ENCODE measurements around the gene STARD3. TPM values are rescaled to one million over a fixed set of nuclear protein-coding genes. Genes with fewer than 3 reads are reported as not detected.

The STARD3 gene
- total and polyA plus RNA-seq, 2 of the 13 experiments (the other 11 are each of a cell fraction or from before 2014, with no cell fraction given), result 34.6 to 100 TPM

DNA sequence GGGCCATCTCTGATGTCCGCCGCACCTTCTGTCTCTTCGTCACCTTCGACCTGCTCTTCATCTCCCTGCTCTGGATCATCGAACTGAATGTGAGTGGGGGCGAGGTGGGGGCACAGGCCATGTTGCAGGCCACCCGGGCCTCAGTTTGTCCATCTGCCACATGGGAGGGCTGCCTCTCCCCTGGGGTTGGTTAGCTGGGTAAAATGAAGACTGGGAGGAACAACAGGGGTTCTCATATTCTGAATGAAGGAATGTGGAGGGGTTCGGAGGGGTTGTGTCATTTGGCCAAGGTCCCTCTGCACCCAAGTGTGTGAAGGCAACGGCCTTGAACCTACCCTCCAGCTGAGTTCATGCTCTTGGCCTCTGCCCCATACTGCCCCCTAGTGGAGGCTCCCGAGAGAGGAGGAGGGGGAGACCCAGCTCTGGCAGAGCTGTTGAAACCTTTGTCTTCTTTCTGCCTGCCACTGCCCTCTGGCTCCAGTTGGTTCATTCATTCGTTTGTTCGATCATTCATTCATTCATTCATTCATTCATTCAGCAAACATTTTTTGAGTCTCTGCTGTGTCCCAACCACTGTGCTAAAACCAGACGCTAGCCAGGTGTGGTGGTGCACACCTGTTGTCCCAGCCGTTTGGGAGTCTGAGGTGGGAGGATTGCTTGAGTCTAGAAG lies 16.9 kb downstream of the STARD3 start (continued):
- TF ChIP-seq, protein P1, sequence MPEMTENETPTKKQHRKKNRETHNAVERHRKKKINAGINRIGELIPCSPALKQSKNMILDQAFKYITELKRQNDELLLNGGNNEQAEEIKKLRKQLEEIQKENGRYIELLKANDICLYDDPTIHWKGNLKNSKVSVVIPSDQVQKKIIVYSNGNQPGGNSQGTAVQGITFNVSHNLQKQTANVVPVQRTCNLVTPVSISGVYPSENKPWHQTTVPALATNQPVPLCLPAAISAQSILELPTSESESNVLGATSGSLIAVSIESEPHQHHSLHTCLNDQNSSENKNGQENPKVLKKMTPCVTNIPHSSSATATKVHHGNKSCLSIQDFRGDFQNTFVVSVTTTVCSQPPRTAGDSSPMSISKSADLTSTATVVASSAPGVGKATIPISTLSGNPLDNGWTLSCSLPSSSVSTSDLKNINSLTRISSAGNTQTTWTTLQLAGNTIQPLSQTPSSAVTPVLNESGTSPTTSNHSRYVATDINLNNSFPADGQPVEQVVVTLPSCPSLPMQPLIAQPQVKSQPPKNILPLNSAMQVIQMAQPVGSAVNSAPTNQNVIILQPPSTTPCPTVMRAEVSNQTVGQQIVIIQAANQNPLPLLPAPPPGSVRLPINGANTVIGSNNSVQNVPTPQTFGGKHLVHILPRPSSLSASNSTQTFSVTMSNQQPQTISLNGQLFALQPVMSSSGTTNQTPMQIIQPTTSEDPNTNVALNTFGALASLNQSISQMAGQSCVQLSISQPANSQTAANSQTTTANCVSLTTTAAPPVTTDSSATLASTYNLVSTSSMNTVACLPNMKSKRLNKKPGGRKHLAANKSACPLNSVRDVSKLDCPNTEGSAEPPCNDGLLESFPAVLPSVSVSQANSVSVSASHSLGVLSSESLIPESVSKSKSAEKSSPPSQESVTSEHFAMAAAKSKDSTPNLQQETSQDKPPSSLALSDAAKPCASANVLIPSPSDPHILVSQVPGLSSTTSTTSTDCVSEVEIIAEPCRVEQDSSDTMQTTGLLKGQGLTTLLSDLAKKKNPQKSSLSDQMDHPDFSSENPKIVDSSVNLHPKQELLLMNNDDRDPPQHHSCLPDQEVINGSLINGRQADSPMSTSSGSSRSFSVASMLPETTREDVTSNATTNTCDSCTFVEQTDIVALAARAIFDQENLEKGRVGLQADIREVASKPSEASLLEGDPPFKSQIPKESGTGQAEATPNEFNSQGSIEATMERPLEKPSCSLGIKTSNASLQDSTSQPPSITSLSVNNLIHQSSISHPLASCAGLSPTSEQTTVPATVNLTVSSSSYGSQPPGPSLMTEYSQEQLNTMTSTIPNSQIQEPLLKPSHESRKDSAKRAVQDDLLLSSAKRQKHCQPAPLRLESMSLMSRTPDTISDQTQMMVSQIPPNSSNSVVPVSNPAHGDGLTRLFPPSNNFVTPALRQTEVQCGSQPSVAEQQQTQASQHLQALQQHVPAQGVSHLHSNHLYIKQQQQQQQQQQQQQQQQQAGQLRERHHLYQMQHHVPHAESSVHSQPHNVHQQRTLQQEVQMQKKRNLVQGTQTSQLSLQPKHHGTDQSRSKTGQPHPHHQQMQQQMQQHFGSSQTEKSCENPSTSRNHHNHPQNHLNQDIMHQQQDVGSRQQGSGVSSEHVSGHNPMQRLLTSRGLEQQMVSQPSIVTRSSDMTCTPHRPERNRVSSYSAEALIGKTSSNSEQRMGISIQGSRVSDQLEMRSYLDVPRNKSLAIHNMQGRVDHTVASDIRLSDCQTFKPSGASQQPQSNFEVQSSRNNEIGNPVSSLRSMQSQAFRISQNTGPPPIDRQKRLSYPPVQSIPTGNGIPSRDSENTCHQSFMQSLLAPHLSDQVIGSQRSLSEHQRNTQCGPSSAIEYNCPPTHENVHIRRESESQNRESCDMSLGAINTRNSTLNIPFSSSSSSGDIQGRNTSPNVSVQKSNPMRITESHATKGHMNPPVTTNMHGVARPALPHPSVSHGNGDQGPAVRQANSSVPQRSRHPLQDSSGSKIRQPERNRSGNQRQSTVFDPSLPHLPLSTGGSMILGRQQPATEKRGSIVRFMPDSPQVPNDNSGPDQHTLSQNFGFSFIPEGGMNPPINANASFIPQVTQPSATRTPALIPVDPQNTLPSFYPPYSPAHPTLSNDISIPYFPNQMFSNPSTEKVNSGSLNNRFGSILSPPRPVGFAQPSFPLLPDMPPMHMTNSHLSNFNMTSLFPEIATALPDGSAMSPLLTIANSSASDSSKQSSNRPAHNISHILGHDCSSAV (CRISPR knock-in tag; IDR thresholded peaks at IDR 0.05; ENCODE audit: borderline replicate concordance), result no peak
- TF ChIP-seq ADNP (CRISPR knock-in tag; IDR thresholded peaks at IDR 0.05) (peak; percentile 61; the same call in 1 of the 2 replicates), STAG1 (CRISPR knock-in tag; IDR thresholded peaks at IDR 0.05) (peak; percentile 59), HNRNPUL1 (IDR thresholded peaks at IDR 0.05; ENCODE audit: low read depth, low read length) (no peak), SMAD1 (CRISPR knock-in tag; IDR thresholded peaks at IDR 0.05; ENCODE audit: borderline replicate concordance, low read depth) (peak; percentile 40; the same call in 1 of the 2 replicates)
- TF ChIP-seq, protein P2, sequence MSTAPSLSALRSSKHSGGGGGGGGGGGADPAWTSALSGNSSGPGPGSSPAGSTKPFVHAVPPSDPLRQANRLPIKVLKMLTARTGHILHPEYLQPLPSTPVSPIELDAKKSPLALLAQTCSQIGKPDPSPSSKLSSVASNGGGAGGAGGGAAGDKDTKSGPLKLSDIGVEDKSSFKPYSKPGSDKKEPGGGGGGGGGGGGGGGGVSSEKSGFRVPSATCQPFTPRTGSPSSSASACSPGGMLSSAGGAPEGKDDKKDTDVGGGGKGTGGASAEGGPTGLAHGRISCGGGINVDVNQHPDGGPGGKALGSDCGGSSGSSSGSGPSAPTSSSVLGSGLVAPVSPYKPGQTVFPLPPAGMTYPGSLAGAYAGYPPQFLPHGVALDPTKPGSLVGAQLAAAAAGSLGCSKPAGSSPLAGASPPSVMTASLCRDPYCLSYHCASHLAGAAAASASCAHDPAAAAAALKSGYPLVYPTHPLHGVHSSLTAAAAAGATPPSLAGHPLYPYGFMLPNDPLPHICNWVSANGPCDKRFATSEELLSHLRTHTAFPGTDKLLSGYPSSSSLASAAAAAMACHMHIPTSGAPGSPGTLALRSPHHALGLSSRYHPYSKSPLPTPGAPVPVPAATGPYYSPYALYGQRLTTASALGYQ (CRISPR knock-in tag; IDR thresholded peaks at IDR 0.05), result no peak
- TF ChIP-seq, protein P3, sequence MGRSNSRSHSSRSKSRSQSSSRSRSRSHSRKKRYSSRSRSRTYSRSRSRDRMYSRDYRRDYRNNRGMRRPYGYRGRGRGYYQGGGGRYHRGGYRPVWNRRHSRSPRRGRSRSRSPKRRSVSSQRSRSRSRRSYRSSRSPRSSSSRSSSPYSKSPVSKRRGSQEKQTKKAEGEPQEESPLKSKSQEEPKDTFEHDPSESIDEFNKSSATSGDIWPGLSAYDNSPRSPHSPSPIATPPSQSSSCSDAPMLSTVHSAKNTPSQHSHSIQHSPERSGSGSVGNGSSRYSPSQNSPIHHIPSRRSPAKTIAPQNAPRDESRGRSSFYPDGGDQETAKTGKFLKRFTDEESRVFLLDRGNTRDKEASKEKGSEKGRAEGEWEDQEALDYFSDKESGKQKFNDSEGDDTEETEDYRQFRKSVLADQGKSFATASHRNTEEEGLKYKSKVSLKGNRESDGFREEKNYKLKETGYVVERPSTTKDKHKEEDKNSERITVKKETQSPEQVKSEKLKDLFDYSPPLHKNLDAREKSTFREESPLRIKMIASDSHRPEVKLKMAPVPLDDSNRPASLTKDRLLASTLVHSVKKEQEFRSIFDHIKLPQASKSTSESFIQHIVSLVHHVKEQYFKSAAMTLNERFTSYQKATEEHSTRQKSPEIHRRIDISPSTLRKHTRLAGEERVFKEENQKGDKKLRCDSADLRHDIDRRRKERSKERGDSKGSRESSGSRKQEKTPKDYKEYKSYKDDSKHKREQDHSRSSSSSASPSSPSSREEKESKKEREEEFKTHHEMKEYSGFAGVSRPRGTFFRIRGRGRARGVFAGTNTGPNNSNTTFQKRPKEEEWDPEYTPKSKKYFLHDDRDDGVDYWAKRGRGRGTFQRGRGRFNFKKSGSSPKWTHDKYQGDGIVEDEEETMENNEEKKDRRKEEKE (IDR thresholded peaks at IDR 0.05), result no peak
- TF ChIP-seq, protein P4, sequence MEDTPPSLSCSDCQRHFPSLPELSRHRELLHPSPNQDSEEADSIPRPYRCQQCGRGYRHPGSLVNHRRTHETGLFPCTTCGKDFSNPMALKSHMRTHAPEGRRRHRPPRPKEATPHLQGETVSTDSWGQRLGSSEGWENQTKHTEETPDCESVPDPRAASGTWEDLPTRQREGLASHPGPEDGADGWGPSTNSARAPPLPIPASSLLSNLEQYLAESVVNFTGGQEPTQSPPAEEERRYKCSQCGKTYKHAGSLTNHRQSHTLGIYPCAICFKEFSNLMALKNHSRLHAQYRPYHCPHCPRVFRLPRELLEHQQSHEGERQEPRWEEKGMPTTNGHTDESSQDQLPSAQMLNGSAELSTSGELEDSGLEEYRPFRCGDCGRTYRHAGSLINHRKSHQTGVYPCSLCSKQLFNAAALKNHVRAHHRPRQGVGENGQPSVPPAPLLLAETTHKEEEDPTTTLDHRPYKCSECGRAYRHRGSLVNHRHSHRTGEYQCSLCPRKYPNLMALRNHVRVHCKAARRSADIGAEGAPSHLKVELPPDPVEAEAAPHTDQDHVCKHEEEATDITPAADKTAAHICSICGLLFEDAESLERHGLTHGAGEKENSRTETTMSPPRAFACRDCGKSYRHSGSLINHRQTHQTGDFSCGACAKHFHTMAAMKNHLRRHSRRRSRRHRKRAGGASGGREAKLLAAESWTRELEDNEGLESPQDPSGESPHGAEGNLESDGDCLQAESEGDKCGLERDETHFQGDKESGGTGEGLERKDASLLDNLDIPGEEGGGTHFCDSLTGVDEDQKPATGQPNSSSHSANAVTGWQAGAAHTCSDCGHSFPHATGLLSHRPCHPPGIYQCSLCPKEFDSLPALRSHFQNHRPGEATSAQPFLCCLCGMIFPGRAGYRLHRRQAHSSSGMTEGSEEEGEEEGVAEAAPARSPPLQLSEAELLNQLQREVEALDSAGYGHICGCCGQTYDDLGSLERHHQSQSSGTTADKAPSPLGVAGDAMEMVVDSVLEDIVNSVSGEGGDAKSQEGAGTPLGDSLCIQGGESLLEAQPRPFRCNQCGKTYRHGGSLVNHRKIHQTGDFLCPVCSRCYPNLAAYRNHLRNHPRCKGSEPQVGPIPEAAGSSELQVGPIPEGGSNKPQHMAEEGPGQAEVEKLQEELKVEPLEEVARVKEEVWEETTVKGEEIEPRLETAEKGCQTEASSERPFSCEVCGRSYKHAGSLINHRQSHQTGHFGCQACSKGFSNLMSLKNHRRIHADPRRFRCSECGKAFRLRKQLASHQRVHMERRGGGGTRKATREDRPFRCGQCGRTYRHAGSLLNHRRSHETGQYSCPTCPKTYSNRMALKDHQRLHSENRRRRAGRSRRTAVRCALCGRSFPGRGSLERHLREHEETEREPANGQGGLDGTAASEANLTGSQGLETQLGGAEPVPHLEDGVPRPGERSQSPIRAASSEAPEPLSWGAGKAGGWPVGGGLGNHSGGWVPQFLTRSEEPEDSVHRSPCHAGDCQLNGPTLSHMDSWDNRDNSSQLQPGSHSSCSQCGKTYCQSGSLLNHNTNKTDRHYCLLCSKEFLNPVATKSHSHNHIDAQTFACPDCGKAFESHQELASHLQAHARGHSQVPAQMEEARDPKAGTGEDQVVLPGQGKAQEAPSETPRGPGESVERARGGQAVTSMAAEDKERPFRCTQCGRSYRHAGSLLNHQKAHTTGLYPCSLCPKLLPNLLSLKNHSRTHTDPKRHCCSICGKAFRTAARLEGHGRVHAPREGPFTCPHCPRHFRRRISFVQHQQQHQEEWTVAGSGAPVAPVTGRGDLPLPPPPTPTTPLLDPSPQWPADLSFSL (CRISPR knock-in tag; IDR thresholded peaks at IDR 0.05), result no peak

Measured in HepG2 (cell line).